Ovary (tissue), 9 donors: Measurements from ENCODE around the gene PRDX2. TPM values are rescaled to one million over a fixed set of nuclear protein-coding genes. Genes with fewer than 3 reads are reported as not detected.
"Not testable (repeated sequence)": the region's sequence is repeated elsewhere in the genome, so short reads cannot be mapped to it uniquely, and the experiment has no call there.

ENCODE experiments used
- DNase-seq, 5 donors: peaks; one replicate each; pipeline ENCODE4 v3.0.0-alpha.2; 2019 to 2020
- H3K27ac ChIP-seq, 2 donors: fragments of 200-600 bp; one replicate each; pipeline versions ENCODE4 v1.5.1 to v1.8.0; 2019 to 2022
- H3K27me3 ChIP-seq: fragments of 200-600 bp; one replicate; pipeline ENCODE4 v1.8.0; 2022
- H3K36me3 ChIP-seq: fragments of 200-600 bp; sonication (generic); one replicate; pipeline ENCODE4 v1.5.1; 2019
- H3K4me1 ChIP-seq: one replicate; pipeline ENCODE4 v1.8.1; 2013; ENCODE audit warnings: mild to moderate bottlenecking, moderate library complexity; ENCODE audit not compliant: insufficient read depth
- H3K4me3 ChIP-seq: fragments of 200-600 bp; sonication (generic); one replicate; pipeline ENCODE4 v1.5.1; 2017
- H3K9me3 ChIP-seq, 2 donors: fragments of 200-600 bp in 1 of 2; sonication (generic) in 1 of 2; one replicate each; pipeline versions ENCODE4 v1.5.1 to v1.8.1; 2013 to 2019; ENCODE audit warnings: mild to moderate bottlenecking in 1 of 2, moderate library complexity in 1 of 2
- EP300 ChIP-seq: sonication (generic); formaldehyde crosslinking; IDR thresholded peaks from one replicate; pipeline ENCODE4 v1.6.1; 2017; ENCODE audit warnings: antibody characterized with exemption
- POLR2A ChIP-seq: fragments of 450-650 bp; IDR thresholded peaks from one replicate; pipeline ENCODE4 v1.6.1; 2017; ENCODE audit warnings: antibody characterized with exemption, mild to moderate bottlenecking, moderate library complexity
- WGBS, 3 donors: extraction: QIAGEN DNeasy Blood & Tissue Kit in 1 of 3; methylation state at CpG; one replicate each; pipeline versions ENCODE4 v1.1.5 to v1.1.7; 2013 to 2017; 5-methylcytosine and 5-hydroxymethylcytosine counted together
- intact Hi-C, 4 donors: fragments of 100-400 bp; cut with DNase I; formaldehyde crosslinking; loops; one replicate each; pipeline versions ENCODE4 v1.11.0 to v1.15.1; 2022 to 2023
- polyA plus RNA-seq, 2 donors: library from polyadenylated mRNA; stranded (reverse); fragments of 200-250 nt in 1 of 2; fragments of 350-450 nt in 1 of 2; fragmentation: Illumina TruSeq in 1 of 2; extraction: RNeasy Lipid Tissue Mini Kit (QIAGEN cat#74804) in 1 of 2; gene quantifications; one replicate each; pipeline ENCODE4 v1.2.3, GENCODE V29; 2013 to 2014
- total RNA-seq, 7 donors: library from RNA; depleted of rRNA in 2 of 7; stranded (reverse); fragments of >200 nt in 2 of 7; fragmentation: NEBNext Ultra II Directional in 3 of 7; extraction: Animal tissue kit (Norgen Biotek cat#: 25700) in 3 of 7; gene quantifications; one replicate each; pipeline versions ENCODE4 v1.1.0 to v1.2.4, GENCODE V29; 2016 to 2023
- TF ChIP-seq, protein P1 (sequence below), 3 donors: fragments of 450-650 bp in 2 of 3; fragments of 200-600 bp in 1 of 3; IDR thresholded peaks; one replicate each; pipeline versions ENCODE4 v1.5.1 to v1.8.0; 2016 to 2022; ENCODE audit warnings: antibody characterized with exemption in 3 of 3, mild to moderate bottlenecking in 1 of 3
- donor health status: DM: no; HTN: no; CAD: no; lungs with moderate emphysema.
- donor health status: DM: no; HTN: no; CAD: no.
- donor health status: Bipolar disorder and iron deficiency.
- donor health status: DM: yes; HTN: yes; CAD: no.
- donor health status: DM: no; HTN: no; CAD: no.
- donor health status: DM: yes; HTN: yes; CAD: no.

Gene PRDX2
- total and polyA plus RNA-seq, 9 donors: 98.3 to 321 (median 237) TPM

DNA sequence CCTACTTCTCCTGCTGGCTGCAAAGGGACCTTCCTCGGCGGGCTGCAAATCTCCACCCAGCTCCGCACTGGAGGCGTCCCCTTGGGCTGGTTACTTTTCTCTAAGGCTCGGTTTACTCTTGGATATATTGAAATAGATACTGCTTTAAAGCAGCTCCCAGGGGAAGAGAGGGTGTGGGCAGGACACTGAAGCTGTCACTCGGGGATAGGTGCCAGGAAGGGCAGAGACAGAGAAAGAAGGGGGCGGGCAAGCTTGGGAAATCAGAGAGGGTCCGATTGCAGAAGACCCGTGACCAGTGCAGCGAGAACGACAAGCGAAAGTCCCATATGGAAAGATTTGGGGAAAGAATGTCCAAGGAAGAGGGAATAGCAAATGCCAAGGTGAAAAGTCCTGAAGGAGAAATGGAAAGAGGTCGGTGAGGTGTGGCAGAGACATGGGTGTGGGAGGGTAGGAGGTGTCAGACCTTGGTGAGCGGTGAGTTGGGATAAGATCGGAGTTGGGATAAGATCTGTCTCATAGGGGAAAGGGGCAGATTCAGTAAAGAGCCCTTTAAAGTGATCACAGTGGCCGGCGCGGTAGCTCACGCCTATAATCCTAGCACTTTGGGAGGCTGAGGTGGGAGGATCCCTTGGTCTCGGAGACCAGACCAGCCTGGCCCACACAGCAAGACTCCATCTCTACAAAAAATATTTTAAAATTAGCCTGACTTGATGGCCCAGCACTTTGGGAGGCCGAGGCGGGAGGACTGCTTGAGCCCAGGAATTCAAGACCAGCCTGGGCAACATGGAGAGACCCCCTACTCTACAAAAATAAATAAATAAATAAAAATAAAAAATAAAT is 887 bp upstream of the PRDX2 start:
- Histone ChIP-seq H3K27me3 (no peaks in the 10 kb centered on the region), H3K36me3 (no peaks in the 10 kb centered on the region), H3K27ac (no peak overlapping the region), H3K9me3 (no peaks in the 10 kb centered on the region), H3K4me3 (peak overlapping the region; percentile 78), H3K4me1 (peaks cover 10% of the 10 kb centered on the region)
- TF ChIP-seq, protein P1, sequence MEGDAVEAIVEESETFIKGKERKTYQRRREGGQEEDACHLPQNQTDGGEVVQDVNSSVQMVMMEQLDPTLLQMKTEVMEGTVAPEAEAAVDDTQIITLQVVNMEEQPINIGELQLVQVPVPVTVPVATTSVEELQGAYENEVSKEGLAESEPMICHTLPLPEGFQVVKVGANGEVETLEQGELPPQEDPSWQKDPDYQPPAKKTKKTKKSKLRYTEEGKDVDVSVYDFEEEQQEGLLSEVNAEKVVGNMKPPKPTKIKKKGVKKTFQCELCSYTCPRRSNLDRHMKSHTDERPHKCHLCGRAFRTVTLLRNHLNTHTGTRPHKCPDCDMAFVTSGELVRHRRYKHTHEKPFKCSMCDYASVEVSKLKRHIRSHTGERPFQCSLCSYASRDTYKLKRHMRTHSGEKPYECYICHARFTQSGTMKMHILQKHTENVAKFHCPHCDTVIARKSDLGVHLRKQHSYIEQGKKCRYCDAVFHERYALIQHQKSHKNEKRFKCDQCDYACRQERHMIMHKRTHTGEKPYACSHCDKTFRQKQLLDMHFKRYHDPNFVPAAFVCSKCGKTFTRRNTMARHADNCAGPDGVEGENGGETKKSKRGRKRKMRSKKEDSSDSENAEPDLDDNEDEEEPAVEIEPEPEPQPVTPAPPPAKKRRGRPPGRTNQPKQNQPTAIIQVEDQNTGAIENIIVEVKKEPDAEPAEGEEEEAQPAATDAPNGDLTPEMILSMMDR (IDR thresholded peaks at IDR 0.05): no peak
- TF ChIP-seq POLR2A (no peak), EP300 (no peak)
- intact Hi-C loops: loop anchor here in 3 of 4 donors (5.0 kb wide), 1 partner anchor 35 kb away; no protein-coding TSS in a partner anchor
- 34 to 38% (median 34%) methylated on average over 22 of the region's 22 CpGs for WGBS, 3 donors
- DNase-seq: peak in 3 of 5 donors; percentile 16 to 32 (median 30)

DNA sequence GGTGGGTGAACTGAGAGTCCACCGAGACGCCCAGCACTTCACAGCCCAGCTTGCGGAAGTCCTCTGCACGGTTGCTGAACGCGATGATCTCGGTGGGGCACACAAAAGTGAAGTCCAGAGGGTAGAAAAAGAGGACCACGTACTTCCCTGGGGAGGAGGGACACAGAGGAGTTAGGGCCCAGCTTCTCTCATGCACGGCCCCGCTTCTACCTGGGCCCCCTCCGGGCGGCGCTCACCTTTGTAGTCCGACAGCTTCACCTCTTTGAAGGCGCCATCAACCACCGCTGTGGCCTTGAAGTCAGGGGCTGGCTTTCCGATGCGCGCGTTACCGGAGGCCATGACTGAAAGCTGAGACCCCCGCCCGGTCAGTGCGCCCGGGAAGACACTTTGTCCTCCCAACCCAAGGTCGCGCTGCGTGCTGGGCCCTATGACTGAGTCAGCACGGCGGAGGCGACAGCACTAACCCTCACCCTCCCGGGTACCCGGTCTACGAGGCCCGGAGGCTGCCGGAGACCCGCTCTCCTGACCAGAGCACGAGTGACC is 606 bp downstream of the PRDX2 start:
- peaks cover 4% of the 10 kb centered on the region for H3K4me1 ChIP-seq
- H3K4me3 ChIP-seq: peak overlapping the region; percentile 78
- H3K27ac ChIP-seq: peak overlapping the region; percentile 44 to 75
- no peaks in the 10 kb centered on the region for H3K27me3 ChIP-seq
- H3K36me3 ChIP-seq: no peaks in the 10 kb centered on the region
- no peaks in the 10 kb centered on the region for H3K9me3 ChIP-seq
- peak in 2 of 5 donors; percentile 48 to 54 for DNase-seq
- TF ChIP-seq, protein P1 (IDR thresholded peaks at IDR 0.05): peak in 1 of 3 donors; percentile 3
- TF ChIP-seq POLR2A: no peak
- intact Hi-C loops: loop anchor here in 3 of 4 donors (5.0 kb wide), 1 partner anchor 34 kb away; no protein-coding TSS in a partner anchor
- 2 to 5% (median 4%) methylated on average over 36 to 38 of the region's 38 CpGs for WGBS, 3 donors

DNA sequence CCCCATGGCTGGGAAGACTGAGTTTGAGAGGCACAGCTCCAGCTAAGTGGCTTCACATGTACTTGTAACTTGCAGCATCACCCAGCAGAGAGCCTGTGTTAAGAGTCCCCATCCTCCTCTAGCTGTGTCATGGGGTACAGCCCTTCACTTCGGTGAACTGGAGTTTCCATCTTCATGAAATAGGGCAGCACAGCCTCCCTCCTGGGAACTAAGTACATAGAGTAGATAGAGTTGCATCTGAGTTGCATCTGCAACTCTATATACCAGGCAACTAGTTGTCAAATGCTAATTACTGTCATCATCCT is 1.2 kb downstream of the PRDX2 start:
- Histone ChIP-seq H3K4me1 (peaks cover 4% of the 10 kb centered on the region), H3K4me3 (peak overlapping the region; percentile 78), H3K27me3 (no peaks in the 10 kb centered on the region), H3K36me3 (no peaks in the 10 kb centered on the region), H3K9me3 (no peaks in the 10 kb centered on the region), H3K27ac (no peak overlapping the region)
- TF ChIP-seq, protein P1 (IDR thresholded peaks at IDR 0.05): no peak
- no peak for TF ChIP-seq POLR2A
- no peak for TF ChIP-seq EP300
- 50 to 75% (median 73%) methylated on average over 1 of the region's 1 CpG for WGBS, 3 donors
- intact Hi-C loops: loop anchor here in 3 of 4 donors (5.0 kb wide), 1 partner anchor 33 kb away; no protein-coding TSS in a partner anchor
- no peak for DNase-seq

DNA sequence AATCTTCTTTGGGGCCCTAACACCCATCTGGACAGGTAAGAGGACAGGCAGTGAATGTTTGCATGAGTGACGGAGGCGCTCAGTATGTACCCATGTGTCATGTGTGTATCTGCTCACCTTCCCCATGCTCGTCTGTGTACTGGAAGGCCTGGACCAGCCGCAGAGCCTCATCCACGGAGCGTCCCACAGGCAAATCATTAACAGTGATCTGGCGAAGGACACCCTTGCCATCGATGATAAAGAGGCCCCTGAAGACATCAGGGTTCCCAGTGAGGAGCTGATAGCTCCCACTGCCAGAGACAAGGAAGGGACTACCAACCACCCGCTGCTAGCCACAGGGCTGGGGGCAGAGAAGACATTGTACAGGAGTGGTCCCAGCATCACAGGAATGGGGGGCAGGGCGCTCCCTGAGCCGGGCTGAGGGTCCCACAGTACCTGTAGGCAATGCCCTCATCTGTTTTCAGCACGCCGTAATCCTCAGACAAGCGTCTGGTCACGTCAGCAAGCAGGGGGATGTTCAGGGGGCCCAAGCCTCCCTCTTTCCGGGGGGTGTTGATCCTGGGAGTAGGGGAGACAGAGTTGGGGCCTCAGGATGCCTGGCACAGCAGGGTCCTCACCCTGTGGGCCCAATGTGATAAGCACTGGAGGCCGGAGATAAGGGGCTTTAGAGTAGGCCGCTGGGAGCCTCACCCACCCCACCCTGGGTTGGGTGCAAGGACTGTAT is 1.7 kb downstream of the PRDX2 start:
- 83 to 87% (median 83%) methylated on average over 18 of the region's 18 CpGs for WGBS, 3 donors
- no peaks in the 10 kb centered on the region for H3K27me3 ChIP-seq
- no peaks in the 10 kb centered on the region for H3K9me3 ChIP-seq
- intact Hi-C loops: loop anchor here (5.0 kb wide), 2 partner anchors 33 to 38 kb away; no protein-coding TSS in a partner anchor
- TF ChIP-seq, protein P1 (IDR thresholded peaks at IDR 0.05): no peak
- TF ChIP-seq POLR2A (no peak), EP300 (no peak)
- DNase-seq: peak in 2 of 5 donors; percentile 25 to 29
- H3K4me3 ChIP-seq: no peak overlapping the region
- H3K4me1 ChIP-seq: peaks cover 4% of the 10 kb centered on the region
- H3K27ac ChIP-seq: no peak overlapping the region
- H3K36me3 ChIP-seq: no peaks in the 10 kb centered on the region

DNA sequence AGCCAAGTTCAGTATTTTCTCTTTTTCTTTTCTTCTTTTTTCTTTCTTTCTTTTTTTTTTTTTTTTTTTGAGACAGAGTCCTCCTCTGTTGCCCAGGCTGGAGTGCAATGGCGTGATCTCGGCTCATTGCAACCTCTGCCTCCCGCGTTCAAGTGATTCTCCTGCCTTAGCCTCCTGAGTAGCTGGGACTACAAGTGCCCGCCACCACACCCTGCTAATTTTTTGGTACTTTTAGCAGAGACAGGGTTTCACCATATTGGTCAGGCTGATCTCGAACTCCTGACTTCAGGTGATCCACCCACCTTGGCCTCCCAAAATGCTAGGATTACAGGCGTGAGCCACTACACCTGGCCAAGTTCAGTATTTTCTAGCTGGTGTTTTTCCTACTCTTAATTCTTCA is 4.0 kb downstream of the PRDX2 start:
- H3K9me3 ChIP-seq, H3K27ac ChIP-seq, H3K36me3 ChIP-seq, H3K4me3 ChIP-seq, H3K4me1 ChIP-seq, H3K27me3 ChIP-seq: not testable (repeated sequence)
- intact Hi-C loops: loop anchor here in 3 of 4 donors (2.0 to 5.0 kb wide), 2 partner anchors 21 to 35 kb away; no protein-coding TSS in a partner anchor
- peak in 1 of 5 donors; percentile 27 for DNase-seq
- WGBS, 3 donors: 90 to 94% (median 93%) methylated on average over 7 of the region's 7 CpGs
